ENCODE results near the gene TRIM24. TPM values are rescaled to one million over a fixed set of nuclear protein-coding genes. Genes with fewer than 3 reads are reported as not detected.
A peak's percentile ranks its signal among the peaks of the same experiment; 100 is the strongest.

TRIM24 gene
- total and polyA plus RNA-seq, 2 of the 13 experiments (the other 11 are each of a cell fraction or from before 2014, with no cell fraction given), result 100 to 106 TPM

DNA sequence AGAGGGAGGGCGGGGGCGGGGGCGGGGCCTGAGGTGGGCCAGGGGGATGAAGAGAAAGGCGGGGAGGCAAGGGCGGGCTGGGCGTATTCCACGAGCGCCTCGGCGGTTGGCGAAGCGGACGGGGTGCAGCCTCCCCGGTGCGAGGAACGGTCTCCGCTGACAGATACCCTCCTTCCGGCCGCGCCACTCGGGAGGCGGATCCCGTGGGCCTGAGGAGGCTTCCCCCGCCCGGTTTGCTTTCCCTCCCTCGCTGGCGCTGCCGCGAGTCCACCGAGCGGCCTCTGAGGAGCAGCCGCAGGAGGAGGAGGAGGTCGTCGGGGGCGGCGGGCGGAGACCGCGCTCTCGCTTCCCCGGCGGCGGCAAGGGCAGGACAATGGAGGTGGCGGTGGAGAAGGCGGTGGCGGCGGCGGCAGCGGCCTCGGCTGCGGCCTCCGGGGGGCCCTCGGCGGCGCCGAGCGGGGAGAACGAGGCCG is at the start of gene TRIM24 (continued):
- TF ChIP-seq, protein P1, sequence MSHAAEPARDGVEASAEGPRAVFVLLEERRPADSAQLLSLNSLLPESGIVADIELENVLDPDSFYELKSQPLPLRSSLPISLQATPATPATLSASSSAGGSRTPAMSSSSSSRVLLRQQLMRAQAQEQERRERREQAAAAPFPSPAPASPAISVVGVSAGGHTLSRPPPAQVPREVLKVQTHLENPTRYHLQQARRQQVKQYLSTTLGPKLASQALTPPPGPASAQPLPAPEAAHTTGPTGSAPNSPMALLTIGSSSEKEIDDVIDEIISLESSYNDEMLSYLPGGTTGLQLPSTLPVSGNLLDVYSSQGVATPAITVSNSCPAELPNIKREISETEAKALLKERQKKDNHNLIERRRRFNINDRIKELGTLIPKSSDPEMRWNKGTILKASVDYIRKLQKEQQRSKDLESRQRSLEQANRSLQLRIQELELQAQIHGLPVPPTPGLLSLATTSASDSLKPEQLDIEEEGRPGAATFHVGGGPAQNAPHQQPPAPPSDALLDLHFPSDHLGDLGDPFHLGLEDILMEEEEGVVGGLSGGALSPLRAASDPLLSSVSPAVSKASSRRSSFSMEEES (CRISPR knock-in tag; IDR thresholded peaks at IDR 0.05), result 0 out of 2 replicates have a peak, but pooled peaks have one; percentile 31
- TF ChIP-seq PAF1 (CRISPR knock-in tag; IDR thresholded peaks at IDR 0.05), result no peak
- TF ChIP-seq, protein P2, sequence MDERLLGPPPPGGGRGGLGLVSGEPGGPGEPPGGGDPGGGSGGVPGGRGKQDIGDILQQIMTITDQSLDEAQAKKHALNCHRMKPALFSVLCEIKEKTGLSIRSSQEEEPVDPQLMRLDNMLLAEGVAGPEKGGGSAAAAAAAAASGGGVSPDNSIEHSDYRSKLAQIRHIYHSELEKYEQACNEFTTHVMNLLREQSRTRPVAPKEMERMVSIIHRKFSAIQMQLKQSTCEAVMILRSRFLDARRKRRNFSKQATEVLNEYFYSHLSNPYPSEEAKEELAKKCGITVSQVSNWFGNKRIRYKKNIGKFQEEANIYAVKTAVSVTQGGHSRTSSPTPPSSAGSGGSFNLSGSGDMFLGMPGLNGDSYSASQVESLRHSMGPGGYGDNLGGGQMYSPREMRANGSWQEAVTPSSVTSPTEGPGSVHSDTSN (CRISPR knock-in tag; IDR thresholded peaks at IDR 0.05), result no peak
- TF ChIP-seq TBL1XR1 (IDR thresholded peaks at IDR 0.05; ENCODE audit: borderline replicate concordance, low read length, partially characterized antibody), result no peak
- TF ChIP-seq HNRNPH1 (optimal IDR thresholded peaks at IDR 0.05; ENCODE audit: low read depth, low read length), result no peak
- 0 out of 2 replicates have a peak, but pooled peaks have one; percentile 45 for TF ChIP-seq PPARG (CRISPR knock-in tag; conservative IDR thresholded peaks at IDR 0.05)
- no peak for TF ChIP-seq ATM (IDR thresholded peaks at IDR 0.05; ENCODE audit: borderline replicate concordance)
- TF ChIP-seq, protein P3, sequence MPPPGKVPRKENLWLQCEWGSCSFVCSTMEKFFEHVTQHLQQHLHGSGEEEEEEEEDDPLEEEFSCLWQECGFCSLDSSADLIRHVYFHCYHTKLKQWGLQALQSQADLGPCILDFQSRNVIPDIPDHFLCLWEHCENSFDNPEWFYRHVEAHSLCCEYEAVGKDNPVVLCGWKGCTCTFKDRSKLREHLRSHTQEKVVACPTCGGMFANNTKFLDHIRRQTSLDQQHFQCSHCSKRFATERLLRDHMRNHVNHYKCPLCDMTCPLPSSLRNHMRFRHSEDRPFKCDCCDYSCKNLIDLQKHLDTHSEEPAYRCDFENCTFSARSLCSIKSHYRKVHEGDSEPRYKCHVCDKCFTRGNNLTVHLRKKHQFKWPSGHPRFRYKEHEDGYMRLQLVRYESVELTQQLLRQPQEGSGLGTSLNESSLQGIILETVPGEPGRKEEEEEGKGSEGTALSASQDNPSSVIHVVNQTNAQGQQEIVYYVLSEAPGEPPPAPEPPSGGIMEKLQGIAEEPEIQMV (CRISPR knock-in tag; IDR thresholded peaks at IDR 0.05; ENCODE audit: low read depth), result peak; percentile 52; the same call in 1 of the 2 replicates
- no peak for TF ChIP-seq ZKSCAN1 (IDR thresholded peaks at IDR 0.05; ENCODE audit: low read length)
- TF ChIP-seq MAFG (CRISPR knock-in tag; IDR thresholded peaks at IDR 0.05), result no peak
- TF ChIP-seq, protein P4, sequence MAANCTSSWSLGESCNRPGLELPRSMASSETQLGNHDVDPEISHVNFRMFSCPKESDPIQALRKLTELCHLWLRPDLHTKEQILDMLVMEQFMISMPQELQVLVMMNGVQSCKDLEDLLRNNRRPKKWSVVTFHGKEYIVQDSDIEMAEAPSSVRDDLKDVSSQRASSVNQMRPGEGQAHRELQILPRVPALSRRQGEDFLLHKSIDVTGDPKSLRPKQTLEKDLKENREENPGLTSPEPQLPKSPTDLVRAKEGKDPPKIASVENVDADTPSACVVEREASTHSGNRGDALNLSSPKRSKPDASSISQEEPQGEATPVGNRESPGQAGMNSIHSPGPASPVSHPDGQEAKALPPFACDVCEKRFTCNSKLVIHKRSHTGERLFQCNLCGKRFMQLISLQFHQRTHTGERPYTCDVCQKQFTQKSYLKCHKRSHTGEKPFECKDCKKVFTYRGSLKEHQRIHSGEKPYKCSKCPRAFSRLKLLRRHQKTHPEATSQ (CRISPR knock-in tag; IDR thresholded peaks at IDR 0.05; ENCODE audit: borderline replicate concordance), result no peak
- no peak for TF ChIP-seq ZFP37 (CRISPR knock-in tag; IDR thresholded peaks at IDR 0.05; ENCODE audit: borderline replicate concordance)
- TF ChIP-seq PCBP2 (optimal IDR thresholded peaks at IDR 0.05; ENCODE audit: low read depth, low read length, poor library complexity, severe bottlenecking), result no peak
- TF ChIP-seq, protein P5, sequence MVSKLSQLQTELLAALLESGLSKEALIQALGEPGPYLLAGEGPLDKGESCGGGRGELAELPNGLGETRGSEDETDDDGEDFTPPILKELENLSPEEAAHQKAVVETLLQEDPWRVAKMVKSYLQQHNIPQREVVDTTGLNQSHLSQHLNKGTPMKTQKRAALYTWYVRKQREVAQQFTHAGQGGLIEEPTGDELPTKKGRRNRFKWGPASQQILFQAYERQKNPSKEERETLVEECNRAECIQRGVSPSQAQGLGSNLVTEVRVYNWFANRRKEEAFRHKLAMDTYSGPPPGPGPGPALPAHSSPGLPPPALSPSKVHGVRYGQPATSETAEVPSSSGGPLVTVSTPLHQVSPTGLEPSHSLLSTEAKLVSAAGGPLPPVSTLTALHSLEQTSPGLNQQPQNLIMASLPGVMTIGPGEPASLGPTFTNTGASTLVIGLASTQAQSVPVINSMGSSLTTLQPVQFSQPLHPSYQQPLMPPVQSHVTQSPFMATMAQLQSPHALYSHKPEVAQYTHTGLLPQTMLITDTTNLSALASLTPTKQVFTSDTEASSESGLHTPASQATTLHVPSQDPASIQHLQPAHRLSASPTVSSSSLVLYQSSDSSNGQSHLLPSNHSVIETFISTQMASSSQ (IDR thresholded peaks at IDR 0.05; ENCODE audit: low read depth), result no peak
- TF ChIP-seq, protein P5 (CRISPR knock-in tag; IDR thresholded peaks at IDR 0.05; ENCODE audit: borderline replicate concordance), result peak; percentile 77
- TF ChIP-seq, protein P6, sequence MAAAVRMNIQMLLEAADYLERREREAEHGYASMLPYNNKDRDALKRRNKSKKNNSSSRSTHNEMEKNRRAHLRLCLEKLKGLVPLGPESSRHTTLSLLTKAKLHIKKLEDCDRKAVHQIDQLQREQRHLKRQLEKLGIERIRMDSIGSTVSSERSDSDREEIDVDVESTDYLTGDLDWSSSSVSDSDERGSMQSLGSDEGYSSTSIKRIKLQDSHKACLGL (CRISPR knock-in tag; IDR thresholded peaks at IDR 0.05), result peak; percentile 52
- TF ChIP-seq, protein P7, sequence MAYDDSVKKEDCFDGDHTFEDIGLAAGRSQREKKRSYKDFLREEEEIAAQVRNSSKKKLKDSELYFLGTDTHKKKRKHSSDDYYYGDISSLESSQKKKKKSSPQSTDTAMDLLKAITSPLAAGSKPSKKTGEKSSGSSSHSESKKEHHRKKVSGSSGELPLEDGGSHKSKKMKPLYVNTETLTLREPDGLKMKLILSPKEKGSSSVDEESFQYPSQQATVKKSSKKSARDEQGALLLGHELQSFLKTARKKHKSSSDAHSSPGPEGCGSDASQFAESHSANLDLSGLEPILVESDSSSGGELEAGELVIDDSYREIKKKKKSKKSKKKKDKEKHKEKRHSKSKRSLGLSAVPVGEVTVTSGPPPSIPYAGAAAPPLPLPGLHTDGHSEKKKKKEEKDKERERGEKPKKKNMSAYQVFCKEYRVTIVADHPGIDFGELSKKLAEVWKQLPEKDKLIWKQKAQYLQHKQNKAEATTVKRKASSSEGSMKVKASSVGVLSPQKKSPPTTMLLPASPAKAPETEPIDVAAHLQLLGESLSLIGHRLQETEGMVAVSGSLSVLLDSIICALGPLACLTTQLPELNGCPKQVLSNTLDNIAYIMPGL (CRISPR knock-in tag; IDR thresholded peaks at IDR 0.05; ENCODE audit: borderline replicate concordance in 1 of 2, low read depth in 1 of 2), result peak; percentile 59 to 71; a peak in 3 of 4 replicates
